HG03558 (cell line): Measurements from ENCODE around the gene AZU1.
"Not testable (repeated sequence)": the region's sequence is repeated elsewhere in the genome, so short reads cannot be mapped to it uniquely, and the experiment has no call there.

ENCODE experiments used
- ATAC-seq: cut with Tn5 transposase; IDR thresholded peaks from one replicate; pipeline ENCODE4 v1.9.1; 2021; ENCODE audit warnings: moderate number of reproducible peaks; ENCODE audit not compliant: unreplicated experiment; ENCODE audit errors: extremely low read depth

The AZU1 gene

GRCh38 chr19:852136-853013, 24.7 kb downstream of the AZU1 start, which contains the start of gene ELANE:
Gene ELANE (plus strand): TSS chr19:852303. CDS start chr19:852329, 26 bp downstream.
- ATAC-seq = no peak

- no peak for ATAC-seq
Measured at GRCh38 chr19:853014-853585, 25.5 kb downstream of the AZU1 start.

- ATAC-seq = not testable (repeated sequence)
Measured at GRCh38 chr19:853614-854220, 26.1 kb downstream of the AZU1 start.

DNA sequence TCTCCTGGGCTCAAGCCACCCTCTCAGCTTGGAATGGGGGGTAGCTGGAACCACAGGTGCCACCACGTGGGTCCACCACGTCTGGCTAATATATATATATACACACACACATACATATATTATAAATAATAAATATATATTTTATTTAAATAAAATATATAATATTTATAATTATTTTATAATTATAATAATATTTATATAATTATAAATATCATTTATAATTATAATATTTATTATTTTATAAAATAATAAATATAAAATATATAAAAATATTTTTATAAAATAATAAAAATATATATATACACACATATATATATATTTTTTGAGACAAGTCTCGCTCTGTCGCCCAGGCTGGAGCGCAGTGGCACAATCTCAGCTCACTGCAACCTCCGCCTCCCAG, 26.9 kb downstream of the AZU1 start:
- ATAC-seq = no peak

- no peak for ATAC-seq
Measured at GRCh38 chr19:855142-855541, 27.5 kb downstream of the AZU1 start.

- no peak for ATAC-seq
Measured at GRCh38 chr19:855566-856120, 28.0 kb downstream of the AZU1 start.

- no peak for ATAC-seq
Measured at GRCh38 chr19:858284-858683, 30.6 kb downstream of the AZU1 start.

- ATAC-seq = no peak
Measured at GRCh38 chr19:858868-859843, 31.5 kb downstream of the AZU1 start, which contains the start of gene CFD. Gene CFD (plus strand): TSS chr19:859664. CDS start chr19:859690, 26 bp downstream.

DNA sequence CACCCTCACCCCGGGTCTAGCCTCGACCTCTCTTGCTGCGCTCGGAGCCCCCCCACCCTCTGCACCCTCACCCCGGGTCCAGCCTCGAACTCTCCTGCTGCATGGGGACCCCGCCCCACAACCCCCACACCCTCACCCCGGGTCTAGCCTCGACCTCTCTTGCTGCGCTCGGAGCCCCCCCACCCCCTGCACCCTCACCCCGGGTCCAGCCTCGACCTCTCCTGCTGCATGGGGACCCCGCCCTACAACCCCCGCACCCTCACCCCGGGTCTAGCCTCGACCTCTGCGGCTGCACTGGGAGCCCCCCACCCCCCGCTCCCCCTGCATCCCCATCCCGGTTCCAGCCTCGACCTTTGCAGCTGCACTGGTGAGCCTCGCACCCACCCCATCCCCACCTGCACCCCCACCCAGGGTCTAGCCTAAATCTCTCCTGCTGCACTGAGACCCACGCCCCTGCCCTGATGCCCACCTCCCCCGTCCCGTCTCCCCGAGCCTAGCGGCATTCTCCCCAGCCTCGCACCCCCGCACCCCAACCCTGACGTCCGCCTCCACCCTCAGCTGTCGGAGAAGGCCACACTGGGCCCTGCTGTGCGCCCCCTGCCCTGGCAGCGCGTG, 33.6 kb downstream of the AZU1 start:
- ATAC-seq = no peak

- no peak for ATAC-seq
Measured at GRCh38 chr19:861756-862580, 34.3 kb downstream of the AZU1 start.

GRCh38 chr19:862581-863314, 35.1 kb downstream of the AZU1 start:
- no peak for ATAC-seq

DNA sequence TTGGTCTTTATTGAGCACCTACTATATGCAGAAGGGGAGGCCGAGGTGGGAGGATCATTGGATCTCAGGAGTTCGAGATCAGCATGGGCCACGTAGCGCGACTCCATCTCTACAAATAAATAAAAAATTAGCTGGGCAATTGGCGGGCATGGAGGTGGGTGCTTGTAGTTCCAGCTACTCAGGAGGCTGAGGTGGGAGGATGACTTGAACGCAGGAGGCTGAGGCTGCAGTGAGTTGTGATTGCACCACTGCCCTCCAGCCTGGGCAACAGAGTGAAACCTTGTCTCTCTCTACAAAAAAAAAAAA, 35.6 kb downstream of the AZU1 start:
- no peak for ATAC-seq

- no peak for ATAC-seq
Measured at GRCh38 chr19:866769-867300, 39.2 kb downstream of the AZU1 start.

DNA sequence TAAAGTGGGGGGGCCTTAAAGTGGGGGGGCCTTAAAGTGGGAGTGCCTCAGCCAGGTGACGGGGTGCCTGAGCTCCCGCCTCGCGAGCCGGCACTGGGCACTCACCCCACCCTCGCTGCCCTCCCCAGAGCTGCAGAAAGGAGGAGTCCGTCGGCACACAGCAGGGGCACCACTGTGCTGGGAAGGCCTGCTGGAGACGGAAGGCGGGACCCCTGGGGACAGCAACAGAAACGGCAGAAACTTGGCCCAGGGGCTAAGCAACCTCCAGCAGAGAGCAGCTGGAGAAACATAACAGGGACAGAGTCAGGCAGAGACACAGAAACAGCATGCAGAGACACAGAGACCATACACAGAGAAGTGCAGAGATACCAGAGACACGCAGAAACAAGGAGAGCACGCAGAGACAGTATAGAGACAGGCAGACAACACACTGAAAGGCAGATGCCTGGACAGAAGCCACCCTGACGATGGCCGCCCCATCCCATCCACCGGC, 39.7 kb downstream of the AZU1 start:
- no peak for ATAC-seq

DNA sequence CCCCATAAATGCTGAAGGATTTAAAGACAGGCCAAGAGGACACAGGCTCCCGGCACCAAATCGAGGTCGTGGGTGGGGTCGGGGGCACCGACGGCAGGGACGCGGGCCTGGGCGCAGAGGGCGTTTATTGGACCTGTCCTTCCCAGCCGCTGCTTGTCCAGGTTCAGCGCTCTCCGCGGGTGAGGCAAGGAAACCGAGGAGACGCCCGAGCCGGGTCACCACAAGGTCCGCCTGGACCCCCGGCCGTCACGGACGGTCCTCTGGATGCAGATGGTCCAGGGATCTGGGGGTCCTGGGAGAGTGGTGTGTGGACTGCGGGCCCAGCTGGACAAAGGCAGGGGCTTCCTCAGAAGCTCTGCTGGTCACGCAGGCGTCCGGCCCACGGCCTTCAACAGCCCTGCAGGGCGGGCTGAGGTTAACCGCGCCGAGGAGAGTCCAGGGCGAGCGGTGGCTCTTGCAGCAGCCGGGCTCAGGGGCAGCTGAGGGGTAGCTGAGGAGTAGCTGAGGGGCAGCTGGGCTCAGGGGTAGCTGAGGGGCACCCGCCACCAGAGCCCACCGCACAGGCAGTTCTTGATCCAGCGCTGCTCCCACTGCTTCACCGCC, 40.3 kb downstream of the AZU1 start:
- ATAC-seq = no peak

GRCh38 chr19:868458-869244, 41.0 kb downstream of the AZU1 start:
- no peak for ATAC-seq
